Upper lobe of right lung (tissue), 1 donor: Measurements from ENCODE around the gene KRTAP13-4. TPM values are rescaled to one million over a fixed set of nuclear protein-coding genes. Genes with fewer than 3 reads are reported as not detected.
A peak's percentile ranks its signal among the peaks of the same experiment; 100 is the strongest.

Source experiments
- ATAC-seq: fragments of 200-7000 bp; cut with Tn5 transposase; one replicate; pipeline ENCODE4 v1.9.1; 2020; ENCODE audit warnings: mild to moderate bottlenecking, moderate library complexity
- DNase-seq: peaks from one replicate; pipeline ENCODE4 v3.0.0-alpha.2; 2020
- H3K27ac ChIP-seq: fragments of 200-600 bp; one replicate; pipeline ENCODE4 v1.8.0; 2022
- H3K27me3 ChIP-seq: fragments of 200-600 bp; one replicate; pipeline ENCODE4 v1.8.0; 2022; ENCODE audit warnings: mild to moderate bottlenecking
- H3K36me3 ChIP-seq: fragments of 200-600 bp; one replicate; pipeline ENCODE4 v1.8.0; 2022
- H3K4me1 ChIP-seq: fragments of 200-600 bp; one replicate; pipeline ENCODE4 v1.8.0; 2022
- H3K4me3 ChIP-seq: fragments of 200-600 bp; one replicate; pipeline ENCODE4 v1.8.0; 2022; ENCODE audit warnings: mild to moderate bottlenecking
- H3K9me3 ChIP-seq: fragments of 200-600 bp; one replicate; pipeline ENCODE4 v1.8.0; 2022
- intact Hi-C: fragments of 100-400 bp; cut with DNase I; formaldehyde crosslinking; loops from one replicate; pipeline ENCODE4 v1.11.0; 2022
- total RNA-seq: library from RNA; stranded (reverse); fragmentation: NEBNext Ultra II Directional; extraction: Animal tissue kit (Norgen Biotek cat#: 25700); gene quantifications from one replicate; pipeline ENCODE4 v1.2.1, GENCODE V29; 2021
- TF ChIP-seq, protein P1 (sequence below): fragments of 200-600 bp; IDR thresholded peaks from one replicate; pipeline ENCODE4 v1.8.0; 2022; ENCODE audit warnings: antibody characterized with exemption
- donor health status: DM: no; HTN: yes; CAD: no; lungs with severe emphysema.

The KRTAP13-4 gene
- total RNA-seq, 1 donor from 2014 or later, result not detected

GRCh38 chr21:30415993-30416392 is 14.0 kb upstream of the KRTAP13-4 start:
- intact Hi-C loops, result no loop called here
- H3K4me1 ChIP-seq, result no peaks in the 10 kb centered on the region
- ATAC-seq (no peak), DNase-seq (no peak)
- H3K27me3 ChIP-seq, result no peaks in the 10 kb centered on the region
- no peaks in the 10 kb centered on the region for H3K36me3 ChIP-seq
- no peak overlapping the region for H3K4me3 ChIP-seq
- TF ChIP-seq, protein P1, sequence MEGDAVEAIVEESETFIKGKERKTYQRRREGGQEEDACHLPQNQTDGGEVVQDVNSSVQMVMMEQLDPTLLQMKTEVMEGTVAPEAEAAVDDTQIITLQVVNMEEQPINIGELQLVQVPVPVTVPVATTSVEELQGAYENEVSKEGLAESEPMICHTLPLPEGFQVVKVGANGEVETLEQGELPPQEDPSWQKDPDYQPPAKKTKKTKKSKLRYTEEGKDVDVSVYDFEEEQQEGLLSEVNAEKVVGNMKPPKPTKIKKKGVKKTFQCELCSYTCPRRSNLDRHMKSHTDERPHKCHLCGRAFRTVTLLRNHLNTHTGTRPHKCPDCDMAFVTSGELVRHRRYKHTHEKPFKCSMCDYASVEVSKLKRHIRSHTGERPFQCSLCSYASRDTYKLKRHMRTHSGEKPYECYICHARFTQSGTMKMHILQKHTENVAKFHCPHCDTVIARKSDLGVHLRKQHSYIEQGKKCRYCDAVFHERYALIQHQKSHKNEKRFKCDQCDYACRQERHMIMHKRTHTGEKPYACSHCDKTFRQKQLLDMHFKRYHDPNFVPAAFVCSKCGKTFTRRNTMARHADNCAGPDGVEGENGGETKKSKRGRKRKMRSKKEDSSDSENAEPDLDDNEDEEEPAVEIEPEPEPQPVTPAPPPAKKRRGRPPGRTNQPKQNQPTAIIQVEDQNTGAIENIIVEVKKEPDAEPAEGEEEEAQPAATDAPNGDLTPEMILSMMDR, result no peak
- H3K27ac ChIP-seq, result no peak overlapping the region
- H3K9me3 ChIP-seq, result no peaks in the 10 kb centered on the region

DNA sequence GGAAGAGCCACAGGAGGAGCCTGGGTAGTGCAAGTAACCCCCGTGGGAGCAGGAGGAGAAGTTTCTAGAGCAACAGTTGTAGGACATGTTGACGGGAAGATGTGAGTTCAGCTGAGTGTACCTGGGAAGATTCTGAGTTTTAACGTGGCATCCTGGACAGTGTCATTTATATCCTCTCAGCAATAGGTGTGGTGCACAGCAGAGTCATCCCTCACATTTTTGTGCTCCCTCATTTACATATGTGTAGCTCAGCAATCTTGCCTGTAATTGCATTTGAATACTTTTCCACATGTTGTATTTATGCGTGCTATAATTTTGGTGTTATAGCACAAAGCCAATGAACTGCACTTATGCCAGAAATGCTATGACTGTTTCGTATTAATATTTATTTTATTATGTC is 4.2 kb upstream of the KRTAP13-4 start, which contains the start of gene KRTAP13-3:
TSS of gene KRTAP13-3 (minus strand) at position 101 of the 400 bp plus-strand sequence. CDS start at position 87, 14 bp downstream.
- Histone ChIP-seq H3K27ac (no peak within 1 kb of the TSS), H3K36me3 (no peaks in the 10 kb centered on the region), H3K9me3 (no peaks in the 10 kb centered on the region), H3K4me1 (no peaks in the 10 kb centered on the region), H3K27me3 (no peaks in the 10 kb centered on the region), H3K4me3 (no peak within 1 kb of the TSS)
- no peak for DNase-seq
- intact Hi-C loops, result no loop called here
- TF ChIP-seq, protein P1, result no peak
- no peak for ATAC-seq

GRCh38 chr21:30426731-30427130 is 3.3 kb upstream of the KRTAP13-4 start:
- no peak for DNase-seq
- Histone ChIP-seq H3K9me3 (no peaks in the 10 kb centered on the region), H3K27me3 (no peaks in the 10 kb centered on the region), H3K4me1 (no peaks in the 10 kb centered on the region), H3K27ac (no peak overlapping the region), H3K36me3 (no peaks in the 10 kb centered on the region), H3K4me3 (no peak overlapping the region)
- TF ChIP-seq, protein P1, result no peak
- no peak for ATAC-seq
- intact Hi-C loops, result no loop called here

DNA sequence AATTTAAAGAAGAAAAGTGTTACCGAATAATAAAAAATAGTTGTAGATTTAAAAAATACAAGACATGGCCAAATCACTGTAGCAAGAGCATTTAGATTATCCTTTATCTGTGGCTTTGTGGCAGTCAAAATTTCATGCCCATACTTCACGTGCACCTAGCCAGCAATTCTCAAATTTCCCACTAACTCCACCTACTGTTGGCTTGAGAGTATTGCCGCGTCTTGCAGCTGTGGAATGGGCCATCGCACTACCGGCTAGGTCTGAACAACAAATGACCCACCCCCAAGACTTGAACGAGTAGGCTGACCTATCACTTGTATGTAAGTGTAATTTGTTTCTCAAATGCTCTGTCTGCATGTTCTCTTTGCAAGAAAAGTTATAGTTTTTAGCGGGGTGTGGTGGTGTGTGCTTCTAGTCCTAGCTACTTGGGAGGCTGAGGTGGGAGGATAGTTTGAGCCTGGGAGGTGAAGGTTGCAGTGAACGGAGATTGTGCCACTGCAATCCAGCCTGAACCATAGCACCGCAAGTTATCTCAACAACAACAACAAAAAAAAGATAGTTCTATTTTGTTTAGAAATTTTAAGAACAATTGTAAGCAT is 4.1 kb downstream of the KRTAP13-4 start:
- intact Hi-C loops, result no loop called here
- Histone ChIP-seq H3K4me1 (no peaks in the 10 kb centered on the region), H3K9me3 (no peaks in the 10 kb centered on the region), H3K4me3 (no peak overlapping the region), H3K27ac (no peak overlapping the region), H3K36me3 (no peaks in the 10 kb centered on the region), H3K27me3 (no peaks in the 10 kb centered on the region)
- DNase-seq (no peak), ATAC-seq (peak; percentile 85)
- TF ChIP-seq, protein P1, result peak; percentile 59

DNA sequence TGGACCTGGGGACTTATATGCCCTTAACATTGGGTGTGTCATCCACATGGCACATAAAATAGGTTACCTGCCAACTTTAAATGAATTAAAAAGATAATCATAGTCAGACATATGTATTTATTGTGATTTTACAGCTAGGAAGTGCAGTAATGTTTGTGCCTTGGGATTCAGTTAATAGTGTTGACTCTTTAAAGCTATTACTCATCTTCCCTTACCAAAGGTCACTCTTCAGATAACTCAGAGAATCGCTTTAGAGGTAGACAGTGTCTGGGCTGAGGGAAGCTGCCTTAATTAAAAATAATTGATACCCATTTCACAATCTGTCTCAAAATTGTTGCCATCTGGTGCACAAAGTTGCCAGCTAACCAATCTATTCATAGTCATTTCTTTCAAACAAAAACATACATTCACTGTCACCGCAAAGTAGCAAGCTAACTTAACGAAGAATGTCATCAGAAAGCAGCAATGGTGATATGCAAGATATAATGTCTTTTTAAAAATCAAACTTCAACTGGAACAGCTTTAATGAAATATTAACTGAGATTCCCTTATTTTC is 7.1 kb downstream of the KRTAP13-4 start:
- no peaks in the 10 kb centered on the region for H3K27me3 ChIP-seq
- H3K9me3 ChIP-seq, result no peaks in the 10 kb centered on the region
- H3K4me3 ChIP-seq, result no peak overlapping the region
- H3K36me3 ChIP-seq, result no peaks in the 10 kb centered on the region
- no peak overlapping the region for H3K27ac ChIP-seq
- ATAC-seq (no peak), DNase-seq (no peak)
- TF ChIP-seq, protein P1, result no peak
- intact Hi-C loops, result no loop called here
- no peaks in the 10 kb centered on the region for H3K4me1 ChIP-seq
